ENCODE results near the gene ZG16B. TPM values are rescaled to one million over a fixed set of nuclear protein-coding genes. Genes with fewer than 3 reads are reported as not detected.

ZG16B gene
- total and polyA plus RNA-seq, 7 donors = 0.62 TPM; not detected in 6

DNA sequence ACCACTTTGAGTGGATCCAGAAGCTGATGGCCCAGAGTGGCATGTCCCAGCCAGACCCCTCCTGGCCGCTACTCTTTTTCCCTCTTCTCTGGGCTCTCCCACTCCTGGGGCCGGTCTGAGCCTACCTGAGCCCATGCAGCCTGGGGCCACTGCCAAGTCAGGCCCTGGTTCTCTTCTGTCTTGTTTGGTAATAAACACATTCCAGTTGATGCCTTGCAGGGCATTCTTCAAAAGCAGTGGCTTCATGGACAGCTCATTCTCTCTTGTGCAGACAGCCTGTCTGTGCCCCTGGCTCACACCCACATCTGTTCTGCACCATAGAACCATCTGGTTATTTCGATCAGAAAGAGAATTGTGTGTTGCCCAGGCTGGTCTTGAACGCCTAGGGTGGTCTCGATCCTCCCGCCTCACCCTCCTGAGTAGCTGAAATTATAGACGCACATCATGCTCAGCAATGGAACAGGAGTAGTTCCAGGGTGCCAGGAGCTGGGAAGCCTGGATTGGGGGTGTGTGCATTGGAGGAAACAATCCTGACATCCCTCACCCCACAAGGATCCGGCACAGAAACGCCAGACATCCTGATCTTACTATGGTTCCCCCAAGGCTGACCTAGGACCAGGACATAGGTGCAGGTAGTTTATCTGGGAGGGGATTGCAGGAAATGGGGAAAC lies 8.5 kb upstream of the ZG16B start:
- DNase-seq (no peak), ATAC-seq (no peak)
- Histone ChIP-seq H3K36me3 (ENCODE audit: insufficient read depth in 1 of 2, low read depth in 1 of 2) (no peaks in the 10 kb centered on the region), H3K27me3 (ENCODE audit: insufficient read depth in 3 of 3, low read length in 2 of 3) (peaks cover 0 to 5% (median 2%) of the 10 kb centered on the region in 3 donors), H3K4me3 (no peak overlapping the region), H3K9me3 (no peaks in the 10 kb centered on the region), H3K27ac (no peak overlapping the region), H3K4me1 (no peaks in the 10 kb centered on the region)
- WGBS, 3 donors = 68 to 77% (median 72%) methylated on average over 9 of the region's 9 CpGs
- intact Hi-C loops (cut with DNase I) = no loop called here
- TF ChIP-seq, protein P1, sequence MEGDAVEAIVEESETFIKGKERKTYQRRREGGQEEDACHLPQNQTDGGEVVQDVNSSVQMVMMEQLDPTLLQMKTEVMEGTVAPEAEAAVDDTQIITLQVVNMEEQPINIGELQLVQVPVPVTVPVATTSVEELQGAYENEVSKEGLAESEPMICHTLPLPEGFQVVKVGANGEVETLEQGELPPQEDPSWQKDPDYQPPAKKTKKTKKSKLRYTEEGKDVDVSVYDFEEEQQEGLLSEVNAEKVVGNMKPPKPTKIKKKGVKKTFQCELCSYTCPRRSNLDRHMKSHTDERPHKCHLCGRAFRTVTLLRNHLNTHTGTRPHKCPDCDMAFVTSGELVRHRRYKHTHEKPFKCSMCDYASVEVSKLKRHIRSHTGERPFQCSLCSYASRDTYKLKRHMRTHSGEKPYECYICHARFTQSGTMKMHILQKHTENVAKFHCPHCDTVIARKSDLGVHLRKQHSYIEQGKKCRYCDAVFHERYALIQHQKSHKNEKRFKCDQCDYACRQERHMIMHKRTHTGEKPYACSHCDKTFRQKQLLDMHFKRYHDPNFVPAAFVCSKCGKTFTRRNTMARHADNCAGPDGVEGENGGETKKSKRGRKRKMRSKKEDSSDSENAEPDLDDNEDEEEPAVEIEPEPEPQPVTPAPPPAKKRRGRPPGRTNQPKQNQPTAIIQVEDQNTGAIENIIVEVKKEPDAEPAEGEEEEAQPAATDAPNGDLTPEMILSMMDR (IDR thresholded peaks at IDR 0.05) = no peak

DNA sequence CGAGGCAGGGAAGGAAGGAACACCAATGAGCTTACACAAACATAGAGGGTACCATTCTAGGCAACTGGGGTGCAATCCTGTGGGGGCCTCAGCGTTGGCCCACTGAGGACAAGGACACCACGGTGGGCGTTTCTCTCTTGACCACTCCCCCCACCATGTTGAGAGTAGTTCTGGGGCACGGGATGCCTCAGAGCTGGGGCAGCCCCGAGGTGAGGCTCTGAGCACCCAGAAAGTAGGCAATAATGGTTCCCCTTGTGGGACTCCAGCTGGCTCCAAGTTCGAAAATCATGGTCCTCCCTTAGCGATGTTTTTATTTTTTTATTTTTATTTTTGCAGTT lies 8.0 kb upstream of the ZG16B start:
- 63 to 65% (median 65%) methylated on average over 8 of the region's 8 CpGs for WGBS, 3 donors
- Histone ChIP-seq H3K4me3 (no peak overlapping the region), H3K9me3 (no peaks in the 10 kb centered on the region), H3K27ac (no peak overlapping the region), H3K4me1 (no peaks in the 10 kb centered on the region), H3K27me3 (ENCODE audit: insufficient read depth in 3 of 3, low read length in 2 of 3) (peaks cover 0 to 2% (median 0%) of the 10 kb centered on the region in 3 donors), H3K36me3 (ENCODE audit: insufficient read depth in 1 of 2, low read depth in 1 of 2) (no peaks in the 10 kb centered on the region)
- DNase-seq (no peak), ATAC-seq (no peak)
- intact Hi-C loops (cut with DNase I) = no loop called here
- TF ChIP-seq, protein P1 (IDR thresholded peaks at IDR 0.05) = no peak

DNA sequence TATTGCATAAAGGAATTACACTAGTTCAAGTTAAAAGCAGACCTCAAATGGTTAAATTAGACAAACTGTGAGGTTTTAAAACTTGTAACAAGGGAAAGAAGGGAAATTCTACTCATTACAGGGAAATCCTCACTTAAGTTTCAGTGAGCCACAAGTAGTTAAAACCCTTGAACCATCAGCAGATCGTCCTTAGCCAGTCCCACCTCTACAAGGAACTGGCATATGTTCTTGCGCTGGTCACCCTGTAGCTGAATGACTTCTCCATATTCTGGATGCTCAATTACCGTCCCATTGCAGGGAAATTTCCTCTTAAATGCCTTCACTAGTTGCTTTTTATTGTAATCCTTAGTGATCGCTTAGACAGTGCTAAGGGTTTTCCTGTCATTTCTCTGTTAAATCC lies 7.6 kb upstream of the ZG16B start:
- H3K4me1 ChIP-seq = no peaks in the 10 kb centered on the region
- intact Hi-C loops (cut with DNase I) = no loop called here
- TF ChIP-seq, protein P1 (IDR thresholded peaks at IDR 0.05) = no peak
- ATAC-seq (no peak), DNase-seq (no peak)
- H3K4me3 ChIP-seq = no peak overlapping the region
- H3K9me3 ChIP-seq = no peaks in the 10 kb centered on the region
- WGBS, 3 donors = 44 to 51% (median 47%) methylated on average over 4 of the region's 4 CpGs
- H3K27ac ChIP-seq = no peak overlapping the region
- peaks cover 0 to 2% (median 0%) of the 10 kb centered on the region in 3 donors for H3K27me3 ChIP-seq (ENCODE audit: insufficient read depth in 3 of 3, low read length in 2 of 3)
- H3K36me3 ChIP-seq (ENCODE audit: insufficient read depth in 1 of 2, low read depth in 1 of 2) = no peaks in the 10 kb centered on the region

DNA sequence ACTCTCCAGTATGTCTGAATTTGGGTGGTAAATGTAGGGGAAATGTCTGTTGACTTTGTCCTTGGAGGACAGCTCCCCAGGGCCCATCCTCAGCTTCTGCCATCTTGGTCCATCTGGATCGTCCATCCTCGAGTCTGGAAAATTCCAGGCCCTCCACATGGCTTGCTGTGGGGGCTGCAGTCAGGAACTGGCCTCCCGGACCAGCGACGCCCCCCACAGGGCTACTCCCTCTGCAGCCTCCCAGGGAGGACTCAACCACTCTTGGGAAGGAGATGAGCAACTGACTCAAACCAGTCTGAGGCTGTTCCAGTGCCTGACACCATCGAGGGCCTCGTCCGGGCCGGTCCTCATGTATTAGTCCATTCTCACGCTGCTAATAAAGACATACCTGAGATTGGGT lies 5.5 kb upstream of the ZG16B start:
- DNase-seq (peak in 1 of 2 donors; percentile 40), ATAC-seq (no peak)
- TF ChIP-seq, protein P1 (IDR thresholded peaks at IDR 0.05) = no peak
- Histone ChIP-seq H3K27me3 (ENCODE audit: insufficient read depth in 3 of 3, low read length in 2 of 3) (peaks cover 0 to 5% (median 5%) of the 10 kb centered on the region in 3 donors), H3K4me1 (no peaks in the 10 kb centered on the region), H3K4me3 (no peak overlapping the region), H3K27ac (no peak overlapping the region), H3K36me3 (ENCODE audit: insufficient read depth in 1 of 2, low read depth in 1 of 2) (no peaks in the 10 kb centered on the region), H3K9me3 (no peaks in the 10 kb centered on the region)
- 68 to 74% (median 70%) methylated on average over 10 of the region's 10 CpGs for whole genome bisulfite sequencing, 3 donors
- intact Hi-C loops (cut with DNase I) = no loop called here
